K562 (cell line): ENCODE measurements around the gene PTK6. TPM values are rescaled to one million over a fixed set of nuclear protein-coding genes. Genes with fewer than 3 reads are reported as not detected.
"Not testable (repeated sequence)": the region's sequence is repeated elsewhere in the genome, so short reads cannot be mapped to it uniquely, and the experiment has no call there.

Source experiments
- ATAC-seq: fragments of 200-7000 bp; cut with Tn5 transposase; 3 replicates; pipeline ENCODE4 v1.9.1; 2020; ENCODE audit warnings: moderate library complexity
- BruUV-seq: library from RNA; stranded (reverse); fragments of 400-500 nt; replicated peaks from 2 replicates; lab custom pipeline; 2021; lab: Mats Ljungman, UMichigan
- CTCF ChIA-PET: fragments of 300-600 bp; formaldehyde crosslinking; extraction: SDS; loops from one replicate; lab custom pipeline; 2021; ENCODE audit warnings: low intra/inter-chr PET ratio; lab: Yijun Ruan, JAX
- POLR2A ChIA-PET: fragments of 300-600, 350-650 bp; sonication (Branson Sonifier 250); formaldehyde crosslinking; extraction: SDS; loops from one replicate; lab custom pipeline; 2021; ENCODE audit warnings: antibody characterized with exemption, inconsistent platforms; lab: Yijun Ruan, JAX
- DNase-seq, 4 experiments: peaks; one replicate each; pipeline versions ENCODE4 v3.0.0 to v3.0.0-alpha.2; 2011 to 2018; ENCODE audit warnings: low spot score in 3 of 4, mixed read lengths in 3 of 4; ENCODE audit errors: extremely low read depth in 1 of 4
- FAIRE-seq: peaks from 2 replicates; lab custom pipeline; 2011; peaks lifted over from hg19 to GRCh38; lab: Jason Lieb, UNC
- H2AFZ ChIP-seq: 2 replicates; pipeline ENCODE4 v1.6.0; 2011; ENCODE audit warnings: low read depth, low read length, control low read depth, inconsistent platforms
- H3K27ac ChIP-seq: fragments of 200-600 bp; 3 replicates; pipeline ENCODE4 v1.8.0; 2011; ENCODE audit warnings: low read depth, mild to moderate bottlenecking, control low read depth, inconsistent platforms, low read length, moderate library complexity, mixed read lengths; ENCODE audit errors: extremely low read depth
- H3K27me3 ChIP-seq, 2 experiments: fragments of 300-600 bp in 1 of 2; 2 replicates in 1 of 2; 3 replicates in 1 of 2; pipeline versions ENCODE4 v1.6.0 to v1.8.0; 2011; ENCODE audit warnings: inconsistent platforms in 2 of 2, low read length in 2 of 2, mild to moderate bottlenecking in 1 of 2, mixed read lengths in 1 of 2, moderate library complexity in 1 of 2; ENCODE audit not compliant: control insufficient read depth in 2 of 2, insufficient read depth in 2 of 2
- H3K36me3 ChIP-seq: fragments of 300-600 bp; 3 replicates; pipeline ENCODE4 v1.8.0; 2011; ENCODE audit warnings: mild to moderate bottlenecking, low read length, inconsistent platforms; ENCODE audit not compliant: control insufficient read depth, insufficient read depth
- H3K4me1 ChIP-seq, 2 experiments: fragments of 200-600 bp in 1 of 2; replicated peaks in 1 of 2; 2 replicates in 1 of 2; 3 replicates in 1 of 2; pipeline versions ENCODE4 v1.5.1 to v1.8.0; 2011; ENCODE audit warnings: inconsistent platforms in 2 of 2, low read length in 2 of 2, mild to moderate bottlenecking in 1 of 2, mixed read lengths in 1 of 2, moderate library complexity in 1 of 2; ENCODE audit not compliant: control insufficient read depth in 2 of 2, insufficient read depth in 2 of 2
- H3K4me2 ChIP-seq: 2 replicates; pipeline ENCODE4 v1.6.1; 2011; ENCODE audit warnings: low read length, control low read depth, inconsistent platforms, mixed read lengths; ENCODE audit not compliant: insufficient read depth
- H3K4me3 ChIP-seq: fragments of 200-600 bp; sonication (generic), shearing (Covaris generic); 2 replicates; pipeline ENCODE4 v1.5.1; 2016; ENCODE audit warnings: control low read depth, inconsistent platforms
- H3K79me2 ChIP-seq: fragments of 200-600 bp; 3 replicates; pipeline ENCODE4 v1.8.0; 2011; ENCODE audit warnings: low read length, inconsistent platforms; ENCODE audit not compliant: control insufficient read depth, insufficient read depth
- H3K9ac ChIP-seq, 2 experiments: 2 replicates each; pipeline versions ENCODE4 v1.6.0 to v1.6.1; 2011; ENCODE audit warnings: low read depth in 2 of 2, low read length in 2 of 2, control low read depth in 1 of 2, inconsistent platforms in 1 of 2, mild to moderate bottlenecking in 1 of 2, mixed read lengths in 1 of 2; ENCODE audit not compliant: insufficient read depth in 1 of 2
- H3K9me1 ChIP-seq: one replicate; pipeline ENCODE4 v1.6.0; 2011; ENCODE audit warnings: inconsistent platforms, mild to moderate bottlenecking, low read length, moderate library complexity; ENCODE audit not compliant: control insufficient read depth, insufficient read depth
- H3K9me3 ChIP-seq: replicated peaks from 2 replicates; pipeline ENCODE4 v1.5.1; 2011; ENCODE audit warnings: low read depth, low read length, inconsistent platforms; ENCODE audit not compliant: control insufficient read depth, insufficient read depth
- H4K20me1 ChIP-seq: replicated peaks from 2 replicates; pipeline ENCODE4 v1.6.1; 2011; ENCODE audit warnings: low read length, inconsistent platforms, mixed read lengths; ENCODE audit not compliant: control insufficient read depth, insufficient read depth
- ARNT ChIP-seq, 2 experiments: fragments of 450-650 bp; IDR thresholded peaks; 2 replicates each; pipeline ENCODE4 v1.6.1; 2016; ENCODE audit warnings: mild to moderate bottlenecking in 1 of 2
- C11orf30 ChIP-seq: fragments of 450-650 bp; IDR thresholded peaks from 2 replicates; pipeline ENCODE4 v1.6.1; 2016; ENCODE audit warnings: low read depth, mild to moderate bottlenecking
- DMBX1 ChIP-seq: fragments of 250-450 bp; sonication (Bioruptor Pico); IDR thresholded peaks from 2 replicates; pipeline ENCODE4 v1.8.0; 2022; ENCODE audit warnings: inconsistent platforms, mild to moderate bottlenecking, moderate library complexity, borderline replicate concordance
- MAFF ChIP-seq: IDR thresholded peaks from 2 replicates; pipeline ENCODE4 v1.6.1; 2012; ENCODE audit warnings: low read length, improper control_type of control experiment
- MAFG ChIP-seq: fragments of 450-650 bp; conservative IDR thresholded peaks from 2 replicates; pipeline ENCODE4 v1.6.1; 2016; ENCODE audit warnings: missing genetic modification characterization, missing compliant biosample characterization
- MAFK ChIP-seq: IDR thresholded peaks from 2 replicates; pipeline ENCODE4 v1.6.1; 2011; ENCODE audit warnings: low read length, improper control_type of control experiment
- PHB2 ChIP-seq: fragments of 450-650 bp; IDR thresholded peaks from 2 replicates; pipeline ENCODE4 v1.6.1; 2017; ENCODE audit warnings: low read depth
- SRSF1 ChIP-seq: fragments of 200-400 bp; formaldehyde crosslinking; IDR thresholded peaks from 2 replicates; pipeline ENCODE4 v1.6.1; 2017; ENCODE audit warnings: mild to moderate bottlenecking, low read depth, low read length, moderate library complexity
- TAL1 ChIP-seq: fragments of 450-650 bp; IDR thresholded peaks from 2 replicates; pipeline ENCODE4 v1.6.1; 2016; ENCODE audit warnings: mild to moderate bottlenecking
- USF2 ChIP-seq: sonication (generic); formaldehyde crosslinking; IDR thresholded peaks from 2 replicates; pipeline ENCODE4 v1.5.0; 2020; ENCODE audit warnings: missing genetic modification reagents
- ZBTB8A ChIP-seq: fragments of 450-650 bp; IDR thresholded peaks from 2 replicates; pipeline ENCODE4 v1.6.1; 2018; ENCODE audit warnings: mild to moderate bottlenecking, moderate library complexity; ENCODE audit not compliant: partially characterized antibody
- ZNF174 ChIP-seq: fragments of 250-450 bp; sonication (Bioruptor Pico); IDR thresholded peaks from 2 replicates; pipeline ENCODE4 v1.4.0; 2020; ENCODE audit warnings: mild to moderate bottlenecking
- ZNF316 ChIP-seq: fragments of 450-650 bp; IDR thresholded peaks from 2 replicates; pipeline ENCODE4 v1.6.1; 2016
- WGBS: fragments of 100-300 bp; shearing (Covaris generic); methylation state at CpG from one replicate; pipeline ENCODE4 v1.1.6; 2016; ENCODE audit warnings: low coverage, mixed read lengths; ENCODE audit not compliant: insufficient coverage; ENCODE audit errors: missing lambda C conversion rate; 5-methylcytosine and 5-hydroxymethylcytosine counted together
- in situ Hi-C: fragments of 300-500 bp; cut with MboI; formaldehyde crosslinking; loops from 4 replicates; pipeline ENCODE4 v1.15.0; 2018; ENCODE audit warnings: inconsistent platforms, mixed read lengths
- intact Hi-C: fragments of 100-400 bp; cut with micrococcal nuclease; formaldehyde crosslinking; loops from 2 replicates; pipeline ENCODE4 v1.14.2; 2022
- polyA plus RNA-seq, 8 experiments: library from polyadenylated mRNA; depleted of rRNA in 4 of 8; stranded (reverse) in 5 of 8; unstranded in 3 of 8; fragments of >200 nt; fragmentation: Nextera tagmentation in 2 of 8; fragmentation: Illumina TruSeq in 1 of 8; extraction: Ambion mirVana in 2 of 8; extraction: Trizol in 1 of 8; gene quantifications; 2 replicates each; pipeline versions ENCODE4 v1.2.1 to v1.2.3, GENCODE V29; 2011 to 2014; ENCODE audit warnings: inconsistent platforms in 1 of 8, missing spikeins in 1 of 8
- total RNA-seq, 7 experiments: library from RNA; depleted of rRNA in 6 of 7; stranded (reverse); fragments of >200 nt in 6 of 7; fragmentation: Illumina TruSeq in 2 of 7; extraction: Trizol in 2 of 7; gene quantifications; 2 replicates each; pipeline versions ENCODE4 v1.2.1 to v1.2.3, GENCODE V29; 2011 to 2021; ENCODE audit warnings: low replicate concordance in 1 of 7
- TF ChIP-seq, protein P1 (sequence below): sonication (generic); formaldehyde crosslinking; IDR thresholded peaks from 2 replicates; pipeline ENCODE4 v1.9.0; 2022; ENCODE audit warnings: mild to moderate bottlenecking, missing genetic modification reagents

The PTK6 gene
- total and polyA plus RNA-seq, 9 of the 15 experiments (the other 6 are each of a cell fraction or from before 2014, with no cell fraction given) = 0.07 TPM; not detected in 8

DNA sequence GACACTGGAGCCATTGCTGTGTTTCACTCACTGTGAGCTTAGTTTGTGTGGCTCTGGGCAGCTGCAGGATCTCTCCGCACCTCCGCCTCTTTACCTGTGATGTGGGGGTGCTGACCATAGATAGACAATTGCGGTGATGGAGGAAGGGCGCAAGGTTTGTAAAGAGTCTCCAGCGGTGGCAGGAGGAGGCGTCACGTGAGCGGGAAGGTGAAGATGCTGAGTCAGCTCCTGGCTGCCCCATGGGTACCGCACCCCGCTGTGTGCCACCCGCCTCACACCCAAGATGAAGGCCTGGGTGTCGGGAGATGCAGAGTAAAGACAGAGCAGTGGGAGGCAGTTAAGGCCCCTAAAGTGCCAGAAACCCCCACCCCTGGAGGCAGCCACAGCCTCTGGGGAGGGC, 55.7 kb downstream of the PTK6 start:
- Histone ChIP-seq H3K4me1 (peaks cover 0 to 36% of the 10 kb centered on the region in 2 experiments; a peak in 2 of 5 replicates), H3K79me2 (no peaks in the 10 kb centered on the region), H3K36me3 (no peaks in the 10 kb centered on the region), H2AFZ (no peak overlapping the region), H3K9ac (no peak overlapping the region), H3K4me3 (no peak overlapping the region), H4K20me1 (0 out of 2 replicates have a peak, but pooled peaks cover 18% of the 10 kb centered on the region), H3K27ac (no peak overlapping the region), H3K27me3 (peaks cover 27 to 66% of the 10 kb centered on the region in 2 experiments; a peak in 4 of 5 replicates), H3K9me1 (no peaks in the 10 kb centered on the region), H3K9me3 (no peaks in the 10 kb centered on the region), H3K4me2 (no peak overlapping the region)
- no peak for DNase-seq
- ATAC-seq = no peak
- in situ Hi-C loops = no loop called here
- FAIRE-seq = no peak
- no TSS peak for BruUV-seq
- ChIA-PET POLR2A (no interaction called here), CTCF (no interaction called here)
- TF ChIP-seq ZNF316 (peak; percentile 84), MAFG (tag) (peak; percentile 70), MAFF (peak; percentile 30), USF2 (CRISPR knock-in tag) (peak; percentile 55), ZBTB8A (no peak), C11orf30 (peak; percentile 84), MAFK (peak; percentile 62), SRSF1 (no peak), TAL1 (no peak), ZNF174 (CRISPR knock-in tag) (no peak), ARNT (IDR thresholded peaks at IDR 0.05) (no peak), DMBX1 (CRISPR knock-in tag) (no peak), PHB2 (no peak)
- TF ChIP-seq, protein P1, sequence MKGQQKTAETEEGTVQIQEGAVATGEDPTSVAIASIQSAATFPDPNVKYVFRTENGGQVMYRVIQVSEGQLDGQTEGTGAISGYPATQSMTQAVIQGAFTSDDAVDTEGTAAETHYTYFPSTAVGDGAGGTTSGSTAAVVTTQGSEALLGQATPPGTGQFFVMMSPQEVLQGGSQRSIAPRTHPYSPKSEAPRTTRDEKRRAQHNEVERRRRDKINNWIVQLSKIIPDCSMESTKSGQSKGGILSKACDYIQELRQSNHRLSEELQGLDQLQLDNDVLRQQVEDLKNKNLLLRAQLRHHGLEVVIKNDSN (CRISPR knock-in tag) = peak; percentile 65
- WGBS = 9% methylated on average over 12 of the region's 12 CpGs
- intact Hi-C loops = no loop called here

DNA sequence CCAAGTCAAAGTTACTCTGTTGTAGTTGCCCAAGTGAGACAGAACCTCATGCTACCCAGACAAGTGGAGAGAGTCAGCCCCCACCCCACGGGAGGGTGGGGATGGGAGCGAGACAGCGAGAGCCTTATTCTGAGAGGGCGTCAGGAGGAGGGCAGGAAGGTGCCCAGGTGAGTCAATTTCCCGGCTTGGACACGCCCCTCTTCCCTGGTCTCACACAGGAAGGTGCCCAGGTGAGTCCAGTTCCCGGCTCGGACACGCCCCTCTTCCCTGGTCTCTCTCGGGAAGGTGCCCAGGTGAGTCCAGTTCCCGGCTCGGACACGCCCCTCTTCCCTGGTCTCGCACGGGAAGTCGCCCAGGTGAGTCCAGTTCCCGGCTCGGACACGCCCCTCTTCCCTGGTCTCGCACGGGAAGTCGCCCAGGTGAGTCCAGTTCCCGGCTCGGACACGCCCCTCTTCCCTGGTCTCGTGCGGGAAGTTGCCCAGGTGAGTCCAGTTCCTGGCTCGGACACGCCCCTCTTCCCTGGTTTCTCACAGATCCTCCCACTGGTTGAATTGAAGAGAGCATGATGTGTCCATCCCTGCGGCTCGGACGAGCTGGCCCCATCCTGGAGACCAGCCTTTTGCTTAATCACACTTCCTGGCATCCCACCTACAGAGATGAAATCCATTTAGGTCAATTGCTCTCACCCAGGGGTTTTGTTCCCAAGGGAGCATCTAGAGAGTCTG, 57.3 kb downstream of the PTK6 start:
- Histone ChIP-seq H3K27me3 (peaks cover 33 to 80% of the 10 kb centered on the region in 2 experiments; a peak in 4 of 5 replicates), H4K20me1 (0 out of 2 replicates have a peak, but pooled peaks cover 14% of the 10 kb centered on the region), H3K4me1 (peaks cover 0 to 36% of the 10 kb centered on the region in 2 experiments; a peak in 2 of 5 replicates)
- intact Hi-C loops, ATAC-seq, DNase-seq, H3K9ac ChIP-seq, CTCF ChIA-PET, H3K27ac ChIP-seq, H3K4me3 ChIP-seq, H3K9me3 ChIP-seq, H3K9me1 ChIP-seq, BruUV-seq, H3K4me2 ChIP-seq, FAIRE-seq, H2AFZ ChIP-seq, H3K79me2 ChIP-seq, H3K36me3 ChIP-seq, in situ Hi-C loops: not testable (repeated sequence)
- WGBS = 1% methylated on average over 19 of the region's 32 CpGs
- POLR2A ChIA-PET = interaction anchor here (0.6 kb wide), 1 partner anchor 35 kb away, joined by 3 read pairs; no protein-coding TSS in a partner anchor
